Adipocyte (in vitro differentiated cells): ENCODE measurements around the gene ABHD2.
"Not testable (repeated sequence)": the region's sequence is repeated elsewhere in the genome, so short reads cannot be mapped to it uniquely, and the experiment has no call there.

Source experiments
- DNase-seq: peaks from one replicate; pipeline ENCODE4 v3.0.0-alpha.2; 2015; ENCODE audit warnings: low read depth
- H3K27me3 ChIP-seq: replicated peaks from 2 replicates; pipeline ENCODE4 v1.7.0; 2013; ENCODE audit warnings: mild to moderate bottlenecking, low read length, moderate library complexity; ENCODE audit not compliant: control insufficient read depth, insufficient read depth
- H3K36me3 ChIP-seq: 2 replicates; pipeline ENCODE4 v1.7.0; 2013; ENCODE audit warnings: low read length, mild to moderate bottlenecking, moderate library complexity; ENCODE audit not compliant: control insufficient read depth, insufficient read depth, severe bottlenecking
- H3K4me1 ChIP-seq: 2 replicates; pipeline ENCODE4 v1.7.0; 2013; ENCODE audit warnings: mild to moderate bottlenecking, low read length, moderate library complexity; ENCODE audit not compliant: control insufficient read depth, insufficient read depth
- H3K4me3 ChIP-seq: 2 replicates; pipeline ENCODE4 v1.7.0; 2013; ENCODE audit warnings: mild to moderate bottlenecking, low read length, moderate library complexity
- H3K9ac ChIP-seq: 2 replicates; pipeline ENCODE4 v1.7.0; 2013; ENCODE audit warnings: mild to moderate bottlenecking, low read length, moderate library complexity
- H3K9me3 ChIP-seq: 2 replicates; pipeline ENCODE4 v1.7.0; 2013; ENCODE audit warnings: mild to moderate bottlenecking, low read length, moderate library complexity; ENCODE audit not compliant: control insufficient read depth

The ABHD2 gene

GRCh38 chr15:89250142-89250541, 161.9 kb downstream of the ABHD2 start:
- not testable (repeated sequence) for H3K9ac ChIP-seq, H3K4me1 ChIP-seq, DNase-seq, H3K4me3 ChIP-seq, H3K27me3 ChIP-seq, H3K9me3 ChIP-seq, H3K36me3 ChIP-seq
